Kidney (tissue), 14 donors: Measurements from ENCODE around the gene FAM222B. TPM values are rescaled to one million over a fixed set of nuclear protein-coding genes. Genes with fewer than 3 reads are reported as not detected.
A peak's percentile ranks its signal among the peaks of the same experiment; 100 is the strongest.
"Not testable (repeated sequence)": the region's sequence is repeated elsewhere in the genome, so short reads cannot be mapped to it uniquely, and the experiment has no call there.

Experiments
- DNase-seq, 5 donors: peaks; one replicate each; pipeline ENCODE4 v3.0.0-alpha.2; 2013 to 2020
- FAIRE-seq: peaks from 2 replicates; lab custom pipeline; 2012; peaks lifted over from hg19 to GRCh38; lab: Jason Lieb, UNC
- H3K27ac ChIP-seq, 2 donors: one replicate each; pipeline ENCODE4 v1.7.0; 2013; ENCODE audit warnings: low read depth in 2 of 2, low read length in 2 of 2, inconsistent platforms in 1 of 2
- H3K27me3 ChIP-seq: one replicate; pipeline ENCODE4 v1.7.1; 2013; ENCODE audit warnings: low read length, inconsistent platforms; ENCODE audit not compliant: control insufficient read depth, insufficient read depth
- H3K36me3 ChIP-seq, 3 donors: one replicate each; pipeline versions ENCODE4 v1.7.0 to v1.7.1; 2013; ENCODE audit warnings: low read length in 3 of 3, control low read depth in 1 of 3, inconsistent platforms in 1 of 3; ENCODE audit not compliant: insufficient read depth in 3 of 3, control insufficient read depth in 2 of 3
- H3K4me1 ChIP-seq, 3 donors: one replicate each; pipeline versions ENCODE4 v1.7.0 to v1.7.1; 2013; ENCODE audit warnings: low read length in 3 of 3, inconsistent platforms in 1 of 3, low read depth in 1 of 3; ENCODE audit not compliant: control insufficient read depth in 2 of 3, insufficient read depth in 2 of 3
- H3K4me3 ChIP-seq, 3 donors: one replicate each; pipeline versions ENCODE4 v1.7.0 to v1.8.1; 2013; ENCODE audit warnings: low read length in 3 of 3, control low read depth in 1 of 3, inconsistent platforms in 1 of 3
- H3K9ac ChIP-seq, 3 donors: one replicate each; pipeline versions ENCODE4 v1.7.0 to v1.7.1; 2013; ENCODE audit warnings: low read length in 3 of 3, control low read depth in 1 of 3, inconsistent platforms in 1 of 3
- H3K9me3 ChIP-seq, 3 donors: one replicate each; pipeline versions ENCODE4 v1.7.0 to v1.7.1; 2013; ENCODE audit warnings: low read length in 3 of 3, control low read depth in 1 of 3, inconsistent platforms in 1 of 3; ENCODE audit not compliant: control insufficient read depth in 2 of 3, insufficient read depth in 1 of 3
- intact Hi-C: fragments of 100-400 bp; cut with DNase I; formaldehyde crosslinking; loops from one replicate; pipeline ENCODE4 v1.11.1; 2022
- polyA plus RNA-seq: library from polyadenylated mRNA; stranded (reverse); fragments of 350-450 nt; fragmentation: Illumina TruSeq; extraction: RNeasy Lipid Tissue Mini Kit (QIAGEN cat#74804); gene quantifications from one replicate; pipeline ENCODE4 v1.2.3, GENCODE V29; 2014; ENCODE audit warnings: low read depth, low replicate concordance; ENCODE audit not compliant: insufficient read depth
- total RNA-seq: library from RNA; stranded (reverse); fragmentation: NEBNext Ultra II Directional; extraction: Animal tissue kit (Norgen Biotek cat#: 25700); gene quantifications from one replicate; pipeline ENCODE4 v1.2.1, GENCODE V29; 2021
- TF ChIP-seq, protein P1 (sequence below): IDR thresholded peaks from 3 replicates; pipeline ENCODE4 v1.5.1; 2012; ENCODE audit warnings: mild to moderate bottlenecking, moderate library complexity, borderline replicate concordance; ENCODE audit not compliant: insufficient read depth; ENCODE audit errors: extremely low read depth
- donor health status: control.
- donor health status: control.
- donor health status: control.
- donor health status: control.
- donor health status: control.
- donor health status: DM: yes; HTN: yes; CAD: no.
- donor health status: Normal renal cell carcinoma (clear cell type).

FAM222B gene
- total and polyA plus RNA-seq, 2 donors from 2014 or later, result 13.0 to 31.0 TPM

- intact Hi-C loops, H3K36me3 ChIP-seq, FAIRE-seq, H3K27me3 ChIP-seq, H3K4me3 ChIP-seq, H3K4me1 ChIP-seq, H3K27ac ChIP-seq, H3K9ac ChIP-seq, H3K9me3 ChIP-seq: not testable (repeated sequence)
- peak in 1 of 5 donors; percentile 60 for DNase-seq
- TF ChIP-seq, protein P1, sequence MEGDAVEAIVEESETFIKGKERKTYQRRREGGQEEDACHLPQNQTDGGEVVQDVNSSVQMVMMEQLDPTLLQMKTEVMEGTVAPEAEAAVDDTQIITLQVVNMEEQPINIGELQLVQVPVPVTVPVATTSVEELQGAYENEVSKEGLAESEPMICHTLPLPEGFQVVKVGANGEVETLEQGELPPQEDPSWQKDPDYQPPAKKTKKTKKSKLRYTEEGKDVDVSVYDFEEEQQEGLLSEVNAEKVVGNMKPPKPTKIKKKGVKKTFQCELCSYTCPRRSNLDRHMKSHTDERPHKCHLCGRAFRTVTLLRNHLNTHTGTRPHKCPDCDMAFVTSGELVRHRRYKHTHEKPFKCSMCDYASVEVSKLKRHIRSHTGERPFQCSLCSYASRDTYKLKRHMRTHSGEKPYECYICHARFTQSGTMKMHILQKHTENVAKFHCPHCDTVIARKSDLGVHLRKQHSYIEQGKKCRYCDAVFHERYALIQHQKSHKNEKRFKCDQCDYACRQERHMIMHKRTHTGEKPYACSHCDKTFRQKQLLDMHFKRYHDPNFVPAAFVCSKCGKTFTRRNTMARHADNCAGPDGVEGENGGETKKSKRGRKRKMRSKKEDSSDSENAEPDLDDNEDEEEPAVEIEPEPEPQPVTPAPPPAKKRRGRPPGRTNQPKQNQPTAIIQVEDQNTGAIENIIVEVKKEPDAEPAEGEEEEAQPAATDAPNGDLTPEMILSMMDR, result peak; percentile 37
Measured at GRCh38 chr17:28848667-28849066, 6.1 kb upstream of the FAM222B start.

GRCh38 chr17:28846699-28847098 lies 4.1 kb upstream of the FAM222B start:
- H3K9ac ChIP-seq, FAIRE-seq, H3K27me3 ChIP-seq, H3K4me3 ChIP-seq, H3K9me3 ChIP-seq, H3K36me3 ChIP-seq, intact Hi-C loops, H3K4me1 ChIP-seq, H3K27ac ChIP-seq: not testable (repeated sequence)
- DNase-seq, result peak in 1 of 5 donors; percentile 11

DNA sequence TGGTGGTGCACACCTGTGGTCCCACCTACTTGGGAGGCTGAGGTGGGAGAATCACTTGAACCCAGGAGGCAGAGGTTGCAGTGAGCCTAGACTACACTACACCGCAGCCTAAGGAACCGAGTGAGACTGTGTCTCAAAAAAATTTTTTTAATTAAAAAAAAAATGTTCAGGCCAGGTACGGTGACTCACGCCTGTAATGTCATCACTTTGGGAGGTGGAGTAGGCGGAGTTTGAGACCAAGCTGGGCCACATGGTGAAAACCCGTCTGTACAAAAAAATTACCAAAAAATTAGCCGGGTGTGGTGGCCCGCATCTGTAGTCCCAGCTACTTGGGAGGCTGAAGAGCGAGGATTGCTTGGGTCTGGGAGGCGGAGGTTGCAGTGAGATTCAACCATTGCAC lies 3.6 kb upstream of the FAM222B start:
- intact Hi-C loops, result no loop called here

GRCh38 chr17:28843816-28844148 lies 1.2 kb upstream of the FAM222B start:
- no peak for DNase-seq
- Histone ChIP-seq H3K4me3 (no peak overlapping the region), H3K9ac (no peak overlapping the region), H3K9me3 (no peaks in the 10 kb centered on the region), H3K4me1 (no peaks in the 10 kb centered on the region), H3K27me3 (no peaks in the 10 kb centered on the region), H3K36me3 (no peaks in the 10 kb centered on the region), H3K27ac (no peak overlapping the region)
- intact Hi-C loops, result no loop called here
- FAIRE-seq, result no peak
- TF ChIP-seq, protein P1, result no peak

More for the DNA sequence above, 3.6 kb upstream of the FAM222B start:
- DNase-seq (peak in 1 of 5 donors; percentile 12), FAIRE-seq (no peak)
- no peak overlapping the region for H3K4me3 ChIP-seq
- no peak overlapping the region for H3K27ac ChIP-seq
- TF ChIP-seq, protein P1, result no peak
- H3K27me3 ChIP-seq, result no peaks in the 10 kb centered on the region
- no peaks in the 10 kb centered on the region for H3K9me3 ChIP-seq
- no peaks in the 10 kb centered on the region for H3K4me1 ChIP-seq
- H3K9ac ChIP-seq, result no peak overlapping the region
- no peaks in the 10 kb centered on the region for H3K36me3 ChIP-seq
